ENCODE results near the gene ENO1. TPM values are rescaled to one million over a fixed set of nuclear protein-coding genes. Genes with fewer than 3 reads are reported as not detected.

Gene ENO1
- total and polyA plus RNA-seq, 2 donors (not counting 3 experiments of a cell fraction or from before 2014, with no cell fraction given), result 1,111 to 1,593 TPM

DNA sequence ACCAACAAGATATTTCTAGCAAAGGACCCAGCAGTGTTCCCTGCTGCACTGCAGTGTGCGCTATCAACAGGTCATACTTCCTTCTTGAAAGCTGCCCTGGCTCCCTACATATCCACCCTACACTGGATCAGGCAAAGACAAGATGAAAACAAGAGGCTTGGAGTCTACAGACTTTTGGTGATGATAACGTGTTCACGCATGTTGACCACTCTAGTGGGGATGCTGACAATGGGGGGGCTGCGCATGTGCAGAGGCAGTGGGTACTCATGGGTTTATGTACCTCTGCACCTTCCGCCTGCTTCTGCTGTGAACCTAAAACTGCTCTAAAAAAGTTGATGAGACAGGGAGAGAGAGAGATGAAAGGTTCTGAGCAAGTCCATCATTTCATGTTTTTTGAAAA is 5.5 kb downstream of the ENO1 start:
- intact Hi-C loops (cut with micrococcal nuclease), result loop anchor here (1.0 kb wide), 2 partner anchors 11 to 15 kb away; no protein-coding TSS in a partner anchor
- CTCF ChIA-PET, result interaction anchor here (1.0 to 2.6 kb wide), 5 partner anchors 9 to 229 kb away, joined by 3 to 71 read pairs (median 5); no protein-coding TSS in a partner anchor
- peak overlapping the region; percentile 74 for H3K4me2 ChIP-seq (ENCODE audit: insufficient read depth, low read length)

More for the DNA sequence above, 5.5 kb downstream of the ENO1 start:
- no peak for TF ChIP-seq POLR2AphosphoS5 (IDR thresholded peaks at IDR 0.05; ENCODE audit: insufficient read depth, low read depth, low read length)
- TF ChIP-seq, protein P1, sequence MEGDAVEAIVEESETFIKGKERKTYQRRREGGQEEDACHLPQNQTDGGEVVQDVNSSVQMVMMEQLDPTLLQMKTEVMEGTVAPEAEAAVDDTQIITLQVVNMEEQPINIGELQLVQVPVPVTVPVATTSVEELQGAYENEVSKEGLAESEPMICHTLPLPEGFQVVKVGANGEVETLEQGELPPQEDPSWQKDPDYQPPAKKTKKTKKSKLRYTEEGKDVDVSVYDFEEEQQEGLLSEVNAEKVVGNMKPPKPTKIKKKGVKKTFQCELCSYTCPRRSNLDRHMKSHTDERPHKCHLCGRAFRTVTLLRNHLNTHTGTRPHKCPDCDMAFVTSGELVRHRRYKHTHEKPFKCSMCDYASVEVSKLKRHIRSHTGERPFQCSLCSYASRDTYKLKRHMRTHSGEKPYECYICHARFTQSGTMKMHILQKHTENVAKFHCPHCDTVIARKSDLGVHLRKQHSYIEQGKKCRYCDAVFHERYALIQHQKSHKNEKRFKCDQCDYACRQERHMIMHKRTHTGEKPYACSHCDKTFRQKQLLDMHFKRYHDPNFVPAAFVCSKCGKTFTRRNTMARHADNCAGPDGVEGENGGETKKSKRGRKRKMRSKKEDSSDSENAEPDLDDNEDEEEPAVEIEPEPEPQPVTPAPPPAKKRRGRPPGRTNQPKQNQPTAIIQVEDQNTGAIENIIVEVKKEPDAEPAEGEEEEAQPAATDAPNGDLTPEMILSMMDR (IDR thresholded peaks at IDR 0.05; ENCODE audit: extremely low read depth in 1 of 2, insufficient read depth in 1 of 2, low read depth in 1 of 2, low read length in 2 of 2), result no peak
- TF ChIP-seq GATA2 (IDR thresholded peaks at IDR 0.05; ENCODE audit: insufficient read depth, insufficient read length, low read depth, low read length), result no peak
- TF ChIP-seq POLR2A (IDR thresholded peaks at IDR 0.05; ENCODE audit: low read depth, low read length), result no peak
- TF ChIP-seq JUN (IDR thresholded peaks at IDR 0.05; ENCODE audit: borderline replicate concordance, insufficient read depth, insufficient read length, low read depth), result no peak
- no peak for TF ChIP-seq MYC (IDR thresholded peaks at IDR 0.05; ENCODE audit: low read depth, low read length)
- TF ChIP-seq FOS (IDR thresholded peaks at IDR 0.05; ENCODE audit: borderline replicate concordance, insufficient read depth, low read length), result no peak
- TF ChIP-seq, protein P2, sequence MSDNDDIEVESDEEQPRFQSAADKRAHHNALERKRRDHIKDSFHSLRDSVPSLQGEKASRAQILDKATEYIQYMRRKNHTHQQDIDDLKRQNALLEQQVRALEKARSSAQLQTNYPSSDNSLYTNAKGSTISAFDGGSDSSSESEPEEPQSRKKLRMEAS (IDR thresholded peaks at IDR 0.05; ENCODE audit: insufficient read depth, insufficient read length), result no peak
- TF ChIP-seq EZH2 (IDR thresholded peaks at IDR 0.05; ENCODE audit: borderline replicate concordance, low read depth, low read length, severe bottlenecking), result no peak
- Histone ChIP-seq H3K36me3 (ENCODE audit: control insufficient read depth in 2 of 2, extremely low read depth in 1 of 2, insufficient read depth in 2 of 2, low read length in 2 of 2) (peaks cover 42 to 53% of the 10 kb centered on the region in 2 experiments), H3K27ac (ENCODE audit: insufficient read depth, low read depth, low read length) (peak overlapping the region; percentile 40), H3K4me3 (replicated peaks in 1 of 3; ENCODE audit: insufficient read depth in 1 of 3, low read depth in 1 of 3, low read length in 3 of 3) (peak overlapping the region in 1 of 3 experiments; percentile 25), H3K79me2 (ENCODE audit: control insufficient read depth, insufficient read depth, low read length) (peaks cover 90% of the 10 kb centered on the region), H3K27me3 (ENCODE audit: control insufficient read depth in 2 of 2, insufficient read depth in 2 of 2, low read length in 2 of 2) (no peaks in the 10 kb centered on the region), H3K9ac (replicated peaks; ENCODE audit: extremely low read depth, insufficient read depth, low read length) (no peak overlapping the region), H2AFZ (ENCODE audit: low read depth, low read length) (no peak overlapping the region), H3K9me1 (replicated peaks; ENCODE audit: control insufficient read depth, extremely low read depth, insufficient read depth, low read length) (no peaks in the 10 kb centered on the region), H4K20me1 (replicated peaks; ENCODE audit: control insufficient read depth, extremely low read depth, insufficient read depth, low read length) (peaks cover 4% of the 10 kb centered on the region), H3K9me3 (replicated peaks; ENCODE audit: control insufficient read depth, insufficient read depth, low read length) (no peaks in the 10 kb centered on the region), H3K4me1 (ENCODE audit: control insufficient read depth, extremely low read depth, insufficient read depth, low read length) (peaks cover 50% of the 10 kb centered on the region)
- dilution Hi-C loops (cut with MboI; ENCODE audit: extremely low pct_ligation_motif_present, low sequenced_read_pairs), result no loop called here
- no TSS peak for BruUV-seq (replicated peaks)
- DNase-seq (ENCODE audit: low read depth, low spot score), result no peak
- POLR2A ChIA-PET, result interaction anchor here (1.3 to 1.5 kb wide), 3 partner anchors 7 to 13 kb away, joined by 3 to 8 read pairs (median 5); no protein-coding TSS in a partner anchor
- FAIRE-seq, result no peak

Data from endothelial cell of umbilical vein (primary cell).